GM19372 (cell line): Measurements from ENCODE around the gene SLC25A43.
"Not testable (repeated sequence)": the region's sequence is repeated elsewhere in the genome, so short reads cannot be mapped to it uniquely, and the experiment has no call there.

Experiments used
- ATAC-seq: cut with Tn5 transposase; IDR thresholded peaks from one replicate; pipeline ENCODE4 v1.9.1; 2021; ENCODE audit warnings: mild to moderate bottlenecking, low read depth, moderate library complexity; ENCODE audit not compliant: unreplicated experiment

The SLC25A43 gene

GRCh38 chrX:119398974-119399771, at the start of gene SLC25A43:
TSS of gene SLC25A43 (plus strand) at chrX:119399336. CDS start at chrX:119399404, 68 bp downstream.
- peak; percentile 89 for ATAC-seq

- ATAC-seq: no peak
Observed at GRCh38 chrX:119359618-119360382, 39.3 kb upstream of the SLC25A43 start.

GRCh38 chrX:119361451-119361850, 37.7 kb upstream of the SLC25A43 start:
- not testable (repeated sequence) for ATAC-seq

GRCh38 chrX:119362074-119362473, 37.1 kb upstream of the SLC25A43 start:
- not testable (repeated sequence) for ATAC-seq

GRCh38 chrX:119363391-119363790, 35.7 kb upstream of the SLC25A43 start:
- ATAC-seq: no peak

- ATAC-seq: not testable (repeated sequence)
Observed at GRCh38 chrX:119371861-119372260, 27.3 kb upstream of the SLC25A43 start.

- ATAC-seq: no peak
Observed at GRCh38 chrX:119374736-119375135, 24.4 kb upstream of the SLC25A43 start.

GRCh38 chrX:119375561-119375960, 23.6 kb upstream of the SLC25A43 start:
- no peak for ATAC-seq

GRCh38 chrX:119376312-119376711, 22.8 kb upstream of the SLC25A43 start:
- no peak for ATAC-seq

- ATAC-seq: no peak
Observed at GRCh38 chrX:119381349-119381944, 17.7 kb upstream of the SLC25A43 start.

- ATAC-seq: no peak
Observed at GRCh38 chrX:119382606-119383005, 16.5 kb upstream of the SLC25A43 start.

GRCh38 chrX:119386685-119387084, 12.5 kb upstream of the SLC25A43 start:
- not testable (repeated sequence) for ATAC-seq

GRCh38 chrX:119387426-119387825, 11.7 kb upstream of the SLC25A43 start:
- ATAC-seq: not testable (repeated sequence)

- ATAC-seq: no peak
Observed at GRCh38 chrX:119389214-119389613, 9.9 kb upstream of the SLC25A43 start.

- ATAC-seq: no peak
Observed at GRCh38 chrX:119389871-119390501, 9.2 kb upstream of the SLC25A43 start.

GRCh38 chrX:119391279-119391678, 7.9 kb upstream of the SLC25A43 start:
- ATAC-seq: no peak

GRCh38 chrX:119393144-119393543, 6.0 kb upstream of the SLC25A43 start:
- ATAC-seq: no peak

- peak; percentile 9 for ATAC-seq
Observed at GRCh38 chrX:119398587-119398973, 556 bp upstream of the SLC25A43 start.

GRCh38 chrX:119399772-119400101, 601 bp downstream of the SLC25A43 start:
- no peak for ATAC-seq

GRCh38 chrX:119401569-119401968, 2.4 kb downstream of the SLC25A43 start:
- no peak for ATAC-seq

- ATAC-seq: no peak
Observed at GRCh38 chrX:119402588-119402987, 3.5 kb downstream of the SLC25A43 start.
